Panc1 (cell line): ENCODE data around the gene C4BPB. TPM values are rescaled to one million over a fixed set of nuclear protein-coding genes. Genes with fewer than 3 reads are reported as not detected.

ENCODE experiments used
- ATAC-seq: fragments of 200-7000 bp; cut with Tn5 transposase; 2 replicates; pipeline ENCODE4 v1.9.1; 2020; ENCODE audit warnings: mild to moderate bottlenecking, moderate library complexity
- BruUV-seq: library from RNA; stranded (reverse); fragments of 400-500 nt; replicated peaks from 2 replicates; lab custom pipeline; 2021; lab: Mats Ljungman, UMichigan
- CTCF ChIA-PET: fragments of 300-600 bp; sonication (Branson Sonifier 250); formaldehyde crosslinking; loops from one replicate; lab custom pipeline; 2022; ENCODE audit warnings: antibody characterized with exemption; lab: Charles Lee
- POLR2A ChIA-PET: fragments of 300-600 bp; sonication (Branson Sonifier 250); formaldehyde crosslinking; loops from one replicate; lab custom pipeline; 2022; ENCODE audit warnings: antibody characterized with exemption; lab: Charles Lee
- DNase-seq: peaks from one replicate; pipeline ENCODE4 v3.0.0-alpha.2; 2010; ENCODE audit warnings: low read depth, low spot score
- H3K27ac ChIP-seq: 2 replicates; pipeline ENCODE4 v1.5.1; 2011; ENCODE audit warnings: mild to moderate bottlenecking, low read length, inconsistent platforms
- H3K27me3 ChIP-seq: fragments of 200-500 bp; sonication (Bioruptor generic); 2 replicates; pipeline ENCODE4 v1.6.0; 2014; ENCODE audit warnings: low read length, inconsistent platforms; ENCODE audit not compliant: control insufficient read depth, insufficient read depth
- H3K36me3 ChIP-seq: fragments of 200-500 bp; sonication (Bioruptor generic); 2 replicates; pipeline ENCODE4 v1.5.1; 2014; ENCODE audit warnings: inconsistent platforms, mild to moderate bottlenecking, low read length, moderate library complexity; ENCODE audit not compliant: control insufficient read depth, insufficient read depth
- H3K4me1 ChIP-seq: 2 replicates; pipeline ENCODE4 v1.5.1; 2011; ENCODE audit warnings: inconsistent platforms, mild to moderate bottlenecking, low read length, moderate library complexity; ENCODE audit not compliant: control insufficient read depth, insufficient read depth
- H3K4me3 ChIP-seq, 2 experiments: 2 replicates each; pipeline ENCODE4 v1.5.1; 2011 to 2012; ENCODE audit warnings: low read depth in 2 of 2, low read length in 2 of 2, mild to moderate bottlenecking in 2 of 2, inconsistent platforms in 1 of 2, moderate library complexity in 1 of 2
- H3K9me3 ChIP-seq: fragments of 200-500 bp; sonication (Bioruptor generic); 2 replicates; pipeline ENCODE4 v1.5.1; 2014; ENCODE audit warnings: low read depth, mild to moderate bottlenecking, inconsistent platforms, low read length, moderate library complexity; ENCODE audit not compliant: control insufficient read depth, insufficient read depth
- CTCF ChIP-seq: fragments of 450-650 bp; IDR thresholded peaks from 2 replicates; pipeline ENCODE4 v1.5.1; 2017; ENCODE audit warnings: mild to moderate bottlenecking
- POLR2AphosphoS5 ChIP-seq: IDR thresholded peaks from 2 replicates; pipeline ENCODE4 v1.6.1; 2012; ENCODE audit warnings: mild to moderate bottlenecking, low read depth, low read length, moderate library complexity
- REST ChIP-seq, 2 experiments: IDR thresholded peaks; 2 replicates each; pipeline ENCODE4 v1.6.1; 2011 to 2012; ENCODE audit warnings: low read depth in 2 of 2, control low read depth in 1 of 2, low read length in 1 of 2, mild to moderate bottlenecking in 1 of 2, moderate library complexity in 1 of 2; ENCODE audit not compliant: insufficient read depth in 1 of 2
- SIN3A ChIP-seq: IDR thresholded peaks from 2 replicates; pipeline ENCODE4 v1.6.1; 2012; ENCODE audit warnings: low read depth, mild to moderate bottlenecking, low read length, moderate library complexity, borderline replicate concordance; ENCODE audit not compliant: insufficient read depth
- TCF7L2 ChIP-seq: IDR thresholded peaks from 2 replicates; pipeline ENCODE4 v1.6.1; 2011; ENCODE audit warnings: mild to moderate bottlenecking, low read depth, low read length, inconsistent platforms
- in situ Hi-C: cut with HindIII; loops from 2 replicates; pipeline ENCODE4 v1.10.0; 2016; ENCODE audit warnings: low sequenced_read_pairs, low pct_unique_long_range_greater_than_20kb
- intact Hi-C: fragments of 100-400 bp; cut with micrococcal nuclease; formaldehyde crosslinking; loops from one replicate; pipeline ENCODE4 v1.10.0; 2022; ENCODE audit not compliant: unreplicated experiment
- total RNA-seq: library from RNA; stranded (reverse); gene quantifications from one replicate; pipeline ENCODE4 v1.2.1, GENCODE V29; 2021; ENCODE audit not compliant: unreplicated experiment

The C4BPB gene
- total RNA-seq, 1 experiment from 2014 or later = 0.62 TPM

DNA sequence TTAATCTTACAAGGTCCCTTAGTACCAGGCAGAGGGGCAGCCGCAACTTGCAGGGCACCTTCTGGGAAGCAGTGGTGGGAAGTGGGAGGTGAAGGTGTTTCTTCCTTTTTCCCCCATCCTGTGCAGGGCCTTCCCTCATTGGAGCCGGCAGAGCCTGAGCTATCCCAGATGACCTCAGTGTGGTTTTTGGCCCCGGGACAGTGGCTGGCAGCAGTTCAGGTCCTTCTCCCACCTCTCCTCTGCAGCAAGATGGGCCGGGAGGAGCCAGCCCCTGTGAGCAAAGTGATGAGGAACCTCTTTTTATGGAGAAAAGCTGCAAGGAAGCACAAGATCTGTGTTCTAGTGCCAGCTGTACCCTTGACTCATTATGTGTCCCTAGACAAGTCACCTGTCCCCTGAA, 28.8 kb upstream of the C4BPB start:
- intact Hi-C loops = no loop called here

GRCh38 chr1:207060596-207060995, 28.1 kb upstream of the C4BPB start:
- Histone ChIP-seq H3K36me3 (peaks cover 3% of the 10 kb centered on the region), H3K9me3 (no peaks in the 10 kb centered on the region), H3K4me3 (no peak overlapping the region), H3K27ac (no peak overlapping the region), H3K27me3 (no peaks in the 10 kb centered on the region), H3K4me1 (no peaks in the 10 kb centered on the region)
- ATAC-seq (no peak), DNase-seq (no peak)
- in situ Hi-C loops (no loop called here), intact Hi-C loops (no loop called here)
- TF ChIP-seq POLR2AphosphoS5 (no peak), TCF7L2 (no peak), REST (IDR thresholded peaks at IDR 0.05; ENCODE audit: insufficient read depth in 1 of 2, low read depth in 2 of 2, low read length in 1 of 2) (no peak), SIN3A (no peak), CTCF (no peak)
- POLR2A ChIA-PET = no interaction called here
- CTCF ChIA-PET = no interaction called here
- no TSS peak for BruUV-seq

More for the DNA sequence above, 28.8 kb upstream of the C4BPB start:
- Histone ChIP-seq H3K27me3 (no peaks in the 10 kb centered on the region), H3K36me3 (peaks cover 2% of the 10 kb centered on the region), H3K4me1 (0 out of 2 replicates have a peak, but pooled peaks cover 2% of the 10 kb centered on the region), H3K27ac (no peak overlapping the region), H3K4me3 (no peak overlapping the region), H3K9me3 (no peaks in the 10 kb centered on the region)
- BruUV-seq = no TSS peak
- TF ChIP-seq REST (IDR thresholded peaks at IDR 0.05; ENCODE audit: insufficient read depth in 1 of 2, low read depth in 2 of 2, low read length in 1 of 2) (no peak), CTCF (no peak)
- in situ Hi-C loops = no loop called here
- no peak for ATAC-seq
- DNase-seq = no peak
- ChIA-PET CTCF (no interaction called here), POLR2A (no interaction called here)
